Adrenal gland (tissue), 12 donors: Measurements from ENCODE around the gene RASA3. TPM values are rescaled to one million over a fixed set of nuclear protein-coding genes. Genes with fewer than 3 reads are reported as not detected.
"Not testable (repeated sequence)": the region's sequence is repeated elsewhere in the genome, so short reads cannot be mapped to it uniquely, and the experiment has no call there.

Experiments
- DNase-seq, 7 donors: peaks; one replicate each; pipeline ENCODE4 v3.0.0-alpha.2; 2019 to 2020
- H3K27ac ChIP-seq, 5 donors: fragments of 200-600 bp; sonication (generic) in 4 of 5; 1 replicate in 3 of 5; 2 replicates in 2 of 5; pipeline versions ENCODE4 v1.5.1 to v1.8.0; 2016 to 2020; ENCODE audit warnings: mild to moderate bottlenecking in 1 of 5
- H3K27me3 ChIP-seq: fragments of 200-600 bp; 2 replicates; pipeline ENCODE4 v1.8.0; 2021
- H3K36me3 ChIP-seq, 2 donors: fragments of 200-600 bp; replicated peaks in 1 of 2; 1 replicate in 1 of 2; 2 replicates in 1 of 2; pipeline versions ENCODE4 v1.5.1 to v1.8.0; 2018 to 2022
- H3K4me1 ChIP-seq, 2 donors: fragments of 200-600 bp; replicated peaks in 1 of 2; 1 replicate in 1 of 2; 2 replicates in 1 of 2; pipeline versions ENCODE4 v1.5.1 to v1.8.0; 2018 to 2021
- H3K4me3 ChIP-seq, 4 donors: fragments of 200-600 bp; sonication (generic) in 3 of 4; one replicate each; pipeline ENCODE4 v1.5.1; 2016 to 2018
- H3K9me3 ChIP-seq, 3 donors: fragments of 200-600 bp; sonication (generic) in 1 of 3; replicated peaks in 1 of 3; 1 replicate in 2 of 3; 2 replicates in 1 of 3; pipeline versions ENCODE4 v1.5.1 to v1.8.0; 2016 to 2021
- CTCF ChIP-seq, 6 experiments: fragments of 450-650 bp in 4 of 6; fragments of 200-600 bp in 2 of 6; sonication (generic) in 1 of 6; IDR thresholded peaks; 1 replicate in 5 of 6; 2 replicates in 1 of 6; pipeline versions ENCODE4 v1.5.1 to v1.8.0; 2016 to 2021; ENCODE audit warnings: antibody characterized with exemption in 6 of 6, mild to moderate bottlenecking in 2 of 6, moderate library complexity in 1 of 6
- POLR2A ChIP-seq, 2 donors: fragments of 450-650 bp; IDR thresholded peaks; one replicate each; pipeline ENCODE4 v1.6.1; 2017; ENCODE audit warnings: antibody characterized with exemption in 2 of 2, mild to moderate bottlenecking in 2 of 2, moderate library complexity in 1 of 2
- WGBS, 4 donors: extraction: QIAGEN DNeasy Blood & Tissue Kit in 2 of 4; methylation state at CpG; one replicate each; pipeline versions ENCODE4 v1.1.5 to v1.1.7; 2013 to 2017; 5-methylcytosine and 5-hydroxymethylcytosine counted together
- intact Hi-C, 2 donors: fragments of 100-400 bp; cut with DNase I; formaldehyde crosslinking; loops; one replicate each; pipeline versions ENCODE4 v1.14.1 to v1.15.0; 2022 to 2023
- polyA plus RNA-seq, 3 donors: library from polyadenylated mRNA; stranded (reverse); fragments of 200-250 nt in 2 of 3; fragments of 350-450 nt in 1 of 3; fragmentation: Illumina TruSeq in 1 of 3; extraction: RNeasy Lipid Tissue Mini Kit (QIAGEN cat#74804) in 1 of 3; gene quantifications; one replicate each; pipeline ENCODE4 v1.2.3, GENCODE V29; 2013 to 2014
- total RNA-seq, 9 donors: library from RNA; depleted of rRNA in 4 of 9; stranded (reverse); fragments of >200 nt in 4 of 9; fragments of 120-200 nt in 1 of 9; fragmentation: NEBNext Ultra II Directional in 1 of 9; extraction: Animal tissue kit (Norgen Biotek cat#: 25700) in 1 of 9; gene quantifications; one replicate each; pipeline versions ENCODE4 v1.1.0 to v1.2.4, GENCODE V29; 2013 to 2023
- donor health status: healthy with polysubstance abuse.
- donor health status: Bipolar disorder and iron deficiency.
- donor health status: DM: yes; HTN: yes; CAD: no.
- donor health status: DM: no; HTN: no; CAD: no.
- donor health status: DM: no; HTN: no; CAD: no.
- donor health status: DM: yes; HTN: yes; CAD: no.

RASA3 gene
- total and polyA plus RNA-seq, 12 donors: 2.2 to 11.7 (median 7.3) TPM

DNA sequence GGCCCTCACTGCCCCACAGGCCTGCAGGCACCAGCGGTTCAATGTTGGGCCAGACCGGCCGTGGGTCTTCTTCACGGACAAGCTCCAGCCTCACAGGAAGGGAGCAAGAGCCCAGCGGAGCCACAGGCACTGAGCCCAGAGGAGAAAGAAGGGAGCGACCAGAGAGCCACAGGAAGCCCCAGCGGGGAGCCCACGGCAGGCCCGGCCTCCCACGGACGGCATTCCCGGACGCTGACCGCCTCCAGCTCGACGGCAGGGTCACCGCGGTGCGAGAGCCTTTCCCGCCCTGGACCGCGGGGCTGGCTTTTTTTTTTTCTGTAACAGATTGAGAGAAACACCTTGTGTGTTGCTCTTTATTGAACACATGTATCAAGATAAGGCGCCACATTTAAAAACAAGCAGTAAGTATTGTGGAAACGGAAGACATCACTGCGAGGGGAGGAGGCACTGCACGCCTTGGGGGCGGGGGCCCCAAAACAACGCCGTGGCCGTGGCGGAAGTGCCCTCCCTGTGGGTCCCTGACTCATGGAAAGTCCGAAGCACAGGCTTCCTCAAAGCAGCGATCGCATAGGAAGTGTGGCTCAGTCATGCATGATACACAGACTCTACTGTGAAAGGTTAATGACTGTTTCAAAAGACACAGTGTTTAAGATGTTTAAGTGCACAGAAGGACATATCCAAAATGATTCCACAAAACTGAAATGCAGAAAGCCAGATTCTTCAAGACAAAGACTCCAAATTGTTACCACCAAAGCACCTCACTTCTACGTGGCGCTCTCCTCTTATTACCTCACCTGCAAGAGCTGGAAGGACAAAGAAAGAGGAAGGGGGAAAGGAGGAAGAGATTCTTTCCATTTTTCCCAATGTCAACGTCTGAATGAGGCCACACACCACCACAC, 3.5 kb downstream of the RASA3 start:
- DNase-seq: peak; percentile 51 to 87 (median 69)
- peak overlapping the region in 4 of 5 donors; percentile 32 to 91 (median 62) for H3K27ac ChIP-seq
- no peaks in the 10 kb centered on the region for H3K9me3 ChIP-seq
- intact Hi-C loops: no loop called here
- no peak overlapping the region for H3K4me3 ChIP-seq
- H3K36me3 ChIP-seq: no peaks in the 10 kb centered on the region
- peak in 1 of 2 donors; percentile 35 for TF ChIP-seq POLR2A (IDR thresholded peaks at IDR 0.05)
- no peak for TF ChIP-seq CTCF (IDR thresholded peaks at IDR 0.05)
- peaks cover 6% of the 10 kb centered on the region for H3K27me3 ChIP-seq
- H3K4me1 ChIP-seq: peaks cover 15 to 31% of the 10 kb centered on the region in 2 donors
- WGBS, 4 donors: 36 to 58% (median 44%) methylated on average over 23 to 37 of the region's 37 CpGs

GRCh38 chr13:114128348-114128623, 4.1 kb downstream of the RASA3 start:
- H3K27ac ChIP-seq: peak overlapping the region in 3 of 5 donors; percentile 44 to 91 (median 78)
- H3K9me3 ChIP-seq: no peaks in the 10 kb centered on the region
- TF ChIP-seq POLR2A (IDR thresholded peaks at IDR 0.05) (no peak), CTCF (IDR thresholded peaks at IDR 0.05) (no peak)
- no peaks in the 10 kb centered on the region for H3K36me3 ChIP-seq
- peaks cover 6% of the 10 kb centered on the region for H3K27me3 ChIP-seq
- no peak overlapping the region for H3K4me3 ChIP-seq
- no peak for DNase-seq
- peaks cover 15 to 35% of the 10 kb centered on the region in 2 donors for H3K4me1 ChIP-seq
- 60 to 86% (median 79%) methylated on average over 1 to 5 of the region's 5 CpGs for WGBS, 4 donors
- intact Hi-C loops: no loop called here

DNA sequence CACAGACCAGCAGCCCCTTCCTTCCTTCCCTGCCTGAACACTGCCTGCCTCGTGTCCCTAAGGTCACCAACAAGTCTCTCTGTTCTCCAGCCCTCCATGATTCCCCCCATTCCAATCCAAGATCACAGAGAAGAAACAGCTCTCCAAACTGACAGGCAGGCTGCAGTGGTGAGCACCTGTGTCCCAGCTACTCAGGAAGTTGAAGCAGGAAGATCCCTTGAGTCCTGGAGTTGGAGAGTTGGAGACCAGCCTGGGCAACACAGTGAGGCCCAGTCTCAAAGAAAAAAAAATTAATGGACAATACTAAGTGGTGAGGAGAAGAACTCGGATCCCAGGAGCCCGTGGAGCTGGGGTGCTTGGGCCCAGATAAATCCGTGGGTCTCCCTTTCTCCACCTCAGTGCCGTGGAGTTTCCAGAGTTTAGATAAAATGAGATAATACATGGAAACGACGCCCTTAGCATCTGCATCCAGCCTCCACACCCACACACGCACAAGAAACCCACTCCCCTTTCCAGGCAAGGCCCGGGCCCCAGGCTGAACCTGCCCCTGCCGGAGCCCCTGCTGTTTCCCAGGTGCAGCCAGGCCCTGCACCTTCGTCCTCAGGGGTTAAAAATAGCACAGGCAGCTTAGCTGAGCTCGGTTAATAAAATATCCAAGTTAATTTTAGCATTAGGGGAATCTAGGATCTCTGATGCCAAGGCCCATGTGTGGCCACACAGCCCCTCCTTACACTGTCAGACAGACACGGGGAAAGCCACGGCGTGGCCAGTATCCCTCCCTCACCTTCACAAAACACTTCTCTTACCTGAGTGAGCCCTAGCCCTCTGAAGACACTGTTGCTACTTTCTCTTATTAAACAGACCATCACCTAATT, 4.7 kb downstream of the RASA3 start:
- DNase-seq: no peak
- 68 to 74% (median 71%) methylated on average over 15 of the region's 15 CpGs for WGBS, 4 donors
- peaks cover 15 to 36% of the 10 kb centered on the region in 2 donors for H3K4me1 ChIP-seq
- no peak overlapping the region for H3K4me3 ChIP-seq
- intact Hi-C loops: no loop called here
- peaks cover 6% of the 10 kb centered on the region for H3K27me3 ChIP-seq
- H3K9me3 ChIP-seq: no peaks in the 10 kb centered on the region
- TF ChIP-seq POLR2A (IDR thresholded peaks at IDR 0.05) (no peak), CTCF (IDR thresholded peaks at IDR 0.05) (no peak)
- peak overlapping the region in 2 of 5 donors; percentile 78 to 91 for H3K27ac ChIP-seq
- H3K36me3 ChIP-seq: no peaks in the 10 kb centered on the region

GRCh38 chr13:114126789-114127472, 5.5 kb downstream of the RASA3 start:
- no peaks in the 10 kb centered on the region for H3K36me3 ChIP-seq
- no peaks in the 10 kb centered on the region for H3K9me3 ChIP-seq
- TF ChIP-seq POLR2A (IDR thresholded peaks at IDR 0.05): no peak
- no peak for TF ChIP-seq CTCF (IDR thresholded peaks at IDR 0.05)
- 79 to 89% (median 84%) methylated on average over 21 of the region's 21 CpGs for WGBS, 4 donors
- H3K4me3 ChIP-seq: no peak overlapping the region
- no peak overlapping the region for H3K27ac ChIP-seq
- H3K27me3 ChIP-seq: peaks cover 6% of the 10 kb centered on the region
- intact Hi-C loops: no loop called here
- no peak for DNase-seq
- peaks cover 11 to 33% of the 10 kb centered on the region in 2 donors for H3K4me1 ChIP-seq

DNA sequence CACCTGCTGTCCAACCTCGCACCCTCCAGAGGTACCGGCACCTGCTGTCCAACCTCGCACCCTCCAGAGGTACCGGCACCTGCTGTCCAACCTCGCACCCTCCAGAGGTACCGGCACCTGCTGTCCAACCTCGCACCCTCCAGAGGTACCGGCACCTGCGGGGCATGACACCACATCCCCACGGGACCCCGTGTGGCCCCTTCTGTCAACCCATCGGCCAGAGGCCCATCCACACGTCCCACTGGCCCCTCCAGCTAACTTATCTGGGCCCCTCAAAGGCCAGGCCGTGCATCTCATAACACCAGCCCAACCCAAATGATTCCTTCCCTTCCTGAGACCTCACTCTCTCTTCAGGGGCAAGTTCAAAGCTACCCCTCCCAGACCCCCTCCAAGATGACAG, 6.3 kb downstream of the RASA3 start:
- 65 to 94% (median 90%) methylated on average over 3 to 11 of the region's 14 CpGs for WGBS, 4 donors
- intact Hi-C loops, H3K4me3 ChIP-seq, H3K27ac ChIP-seq, H3K9me3 ChIP-seq, H3K27me3 ChIP-seq, DNase-seq, H3K36me3 ChIP-seq: not testable (repeated sequence)
- peaks cover 7 to 27% of the 10 kb centered on the region in 2 donors for H3K4me1 ChIP-seq
